Myocyte (in vitro differentiated cells): ENCODE results near the gene FNBP1. TPM values are rescaled to one million over a fixed set of nuclear protein-coding genes. Genes with fewer than 3 reads are reported as not detected.
A peak's percentile ranks its signal among the peaks of the same experiment; 100 is the strongest.

ENCODE experiments used
- DNase-seq: peaks from one replicate; pipeline ENCODE4 v3.0.0-alpha.2; 2012; ENCODE audit warnings: low read depth
- total RNA-seq: library from RNA; depleted of rRNA; stranded (reverse); fragments of >200 nt; gene quantifications from 2 replicates; pipeline ENCODE4 v1.2.3, GENCODE V29; 2014

FNBP1 gene
- total RNA-seq, 1 donor from 2014 or later = 25.3 TPM

DNA sequence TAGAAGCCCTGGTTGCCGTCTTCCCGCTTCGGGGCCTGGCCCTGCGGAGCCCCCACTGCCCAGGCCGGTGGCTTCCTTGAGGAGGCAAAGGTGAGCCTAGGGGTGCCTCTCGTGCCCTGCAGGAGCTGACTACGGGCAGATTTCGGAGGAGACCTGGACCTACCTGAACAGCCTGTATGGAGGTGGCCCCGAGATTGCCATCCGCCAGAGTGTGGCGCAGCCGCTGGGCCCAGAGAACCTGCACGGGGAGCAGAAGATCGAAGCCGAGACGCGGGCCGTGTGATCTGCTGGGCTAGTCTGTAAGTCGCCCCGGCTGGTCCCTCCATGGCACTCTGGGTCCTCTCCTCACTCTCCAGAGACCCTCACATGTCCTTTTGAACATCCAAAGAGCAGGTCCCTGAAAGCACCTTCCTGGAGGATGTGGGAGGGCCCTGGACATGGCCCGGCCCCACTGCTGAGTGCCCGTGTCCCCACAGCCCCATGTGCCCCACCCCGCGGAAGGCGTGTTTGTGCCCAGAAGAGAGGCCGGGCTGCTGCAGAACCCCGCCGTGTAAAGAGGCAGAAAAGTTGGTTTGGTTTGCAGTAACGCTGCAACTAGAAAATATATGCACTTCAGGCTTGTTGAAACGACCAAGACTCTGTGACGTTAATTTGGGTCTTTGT is 162.9 kb downstream of the FNBP1 start:
- no peak for DNase-seq

DNA sequence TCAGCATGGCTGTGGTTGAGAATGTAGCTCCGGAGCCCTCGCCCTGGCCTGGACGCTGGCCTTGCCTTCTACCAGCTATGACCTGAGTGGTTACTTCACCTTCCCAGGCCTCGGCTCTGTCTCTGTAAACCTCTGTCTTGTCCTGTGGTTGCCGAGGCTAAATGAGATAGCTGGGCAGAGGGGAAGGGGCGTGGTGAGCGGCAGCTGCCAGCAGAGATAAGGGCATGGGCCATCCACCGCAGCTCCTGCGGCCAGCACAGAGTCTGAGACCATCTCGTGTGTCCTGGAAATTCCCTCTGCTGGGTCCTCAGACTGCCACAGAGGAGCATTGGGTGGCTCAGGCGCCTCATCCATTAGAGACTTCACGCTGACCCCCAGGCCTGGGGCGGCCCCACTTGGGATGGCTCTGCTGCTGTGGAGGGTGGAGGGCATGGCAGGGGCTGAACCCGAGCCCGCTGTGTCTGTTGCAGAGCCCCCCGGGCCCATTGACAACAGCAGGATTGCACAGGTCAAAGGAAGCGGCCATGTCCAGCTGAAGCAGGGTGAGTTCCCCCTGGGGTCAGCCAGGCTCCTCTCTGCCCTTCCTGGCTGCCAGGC is 163.8 kb downstream of the FNBP1 start:
- DNase-seq = peak; percentile 57

DNA sequence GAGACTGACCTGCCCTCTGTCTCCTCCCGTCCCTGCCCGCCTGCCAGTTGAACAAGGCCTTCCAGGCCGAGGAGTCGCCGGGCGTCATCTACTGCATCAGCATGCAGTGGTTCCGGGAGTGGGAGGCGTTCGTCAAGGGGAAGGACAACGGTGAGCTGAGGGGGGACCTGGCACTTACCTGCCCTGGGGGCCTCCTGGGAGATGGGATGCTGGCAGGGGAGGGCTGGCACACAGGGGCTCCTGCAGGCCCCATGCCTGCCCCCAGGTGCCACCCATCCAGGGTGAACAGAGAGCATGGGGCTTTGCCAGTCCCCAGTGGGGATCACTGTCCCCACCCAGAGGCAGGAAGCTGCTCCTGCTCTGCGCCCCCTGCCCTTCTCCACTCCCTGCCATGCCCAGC is 164.7 kb downstream of the FNBP1 start:
- no peak for DNase-seq

DNA sequence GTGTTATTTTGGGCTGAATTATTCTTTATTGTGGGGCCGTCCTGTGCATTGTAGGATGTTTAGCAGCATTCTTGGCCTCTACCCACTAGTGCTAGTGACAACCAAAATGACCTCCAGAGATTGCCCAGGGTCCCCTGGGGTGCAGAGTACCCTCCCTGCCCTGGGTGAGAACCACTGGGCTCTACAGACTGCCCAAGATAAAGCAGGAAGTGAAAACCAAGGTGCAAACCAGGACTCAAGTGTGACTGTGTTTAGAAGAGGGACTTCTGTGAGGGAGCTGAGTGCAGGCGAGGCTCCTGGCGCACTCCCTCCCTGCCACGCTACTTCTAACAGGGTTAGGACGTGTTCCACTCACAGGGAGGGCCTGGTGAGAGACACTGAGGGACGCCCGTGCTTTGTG is 166.2 kb downstream of the FNBP1 start:
- DNase-seq = no peak

DNA sequence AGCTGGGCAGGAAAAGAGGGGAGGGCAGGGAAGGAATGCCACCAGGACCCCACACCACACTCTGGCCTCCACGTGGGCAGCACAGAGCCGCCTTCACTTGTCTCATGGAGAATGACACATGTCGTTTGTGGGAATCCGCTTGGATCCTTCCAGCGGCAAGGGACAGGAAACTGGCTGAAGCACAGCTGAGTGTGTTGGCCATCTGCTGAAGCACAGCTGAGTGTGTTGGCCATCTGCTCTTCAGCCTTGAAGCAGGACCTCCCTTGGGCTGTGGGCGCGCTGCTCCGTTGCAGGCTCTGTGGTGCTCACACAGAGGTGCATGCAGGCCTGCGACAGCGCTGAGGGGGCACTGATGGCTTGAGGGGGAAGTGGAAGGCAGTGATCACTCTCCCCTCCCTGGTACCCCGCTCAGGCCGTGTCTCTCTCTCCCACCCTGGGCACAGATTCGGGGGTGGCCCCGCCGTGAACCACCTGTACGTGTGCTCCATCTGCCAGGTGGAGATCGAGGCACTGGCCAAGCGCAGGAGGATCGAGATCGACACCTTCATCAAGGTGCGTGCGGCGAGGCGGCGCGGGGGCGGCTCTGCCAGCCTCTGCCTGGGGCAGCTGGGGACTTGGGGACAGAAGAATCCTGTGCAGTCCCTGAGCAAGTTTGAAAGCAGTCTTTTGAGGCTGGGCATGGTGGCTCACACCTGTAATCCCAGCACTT is 167.1 kb downstream of the FNBP1 start:
- DNase-seq = peak; percentile 91

DNA sequence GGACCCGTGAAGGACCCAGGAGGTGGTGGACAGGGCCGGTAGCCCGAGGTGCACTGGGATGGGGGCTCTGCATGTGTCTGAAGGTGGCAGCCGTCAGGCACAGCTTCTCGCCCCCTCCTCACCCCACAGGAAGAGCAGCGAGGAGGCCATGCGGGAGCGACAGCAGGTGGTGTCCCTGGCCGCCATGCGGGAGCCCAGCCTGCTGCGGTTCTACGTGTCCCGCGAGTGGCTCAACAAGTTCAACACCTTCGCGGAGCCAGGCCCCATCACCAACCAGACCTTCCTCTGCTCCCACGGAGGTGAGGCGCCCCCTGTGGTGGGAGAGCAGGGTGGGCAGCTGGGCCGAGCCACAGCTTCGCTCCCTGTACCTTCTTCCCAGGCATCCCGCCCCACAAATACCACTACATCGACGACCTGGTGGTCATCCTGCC is 167.8 kb downstream of the FNBP1 start:
- DNase-seq = no peak

DNA sequence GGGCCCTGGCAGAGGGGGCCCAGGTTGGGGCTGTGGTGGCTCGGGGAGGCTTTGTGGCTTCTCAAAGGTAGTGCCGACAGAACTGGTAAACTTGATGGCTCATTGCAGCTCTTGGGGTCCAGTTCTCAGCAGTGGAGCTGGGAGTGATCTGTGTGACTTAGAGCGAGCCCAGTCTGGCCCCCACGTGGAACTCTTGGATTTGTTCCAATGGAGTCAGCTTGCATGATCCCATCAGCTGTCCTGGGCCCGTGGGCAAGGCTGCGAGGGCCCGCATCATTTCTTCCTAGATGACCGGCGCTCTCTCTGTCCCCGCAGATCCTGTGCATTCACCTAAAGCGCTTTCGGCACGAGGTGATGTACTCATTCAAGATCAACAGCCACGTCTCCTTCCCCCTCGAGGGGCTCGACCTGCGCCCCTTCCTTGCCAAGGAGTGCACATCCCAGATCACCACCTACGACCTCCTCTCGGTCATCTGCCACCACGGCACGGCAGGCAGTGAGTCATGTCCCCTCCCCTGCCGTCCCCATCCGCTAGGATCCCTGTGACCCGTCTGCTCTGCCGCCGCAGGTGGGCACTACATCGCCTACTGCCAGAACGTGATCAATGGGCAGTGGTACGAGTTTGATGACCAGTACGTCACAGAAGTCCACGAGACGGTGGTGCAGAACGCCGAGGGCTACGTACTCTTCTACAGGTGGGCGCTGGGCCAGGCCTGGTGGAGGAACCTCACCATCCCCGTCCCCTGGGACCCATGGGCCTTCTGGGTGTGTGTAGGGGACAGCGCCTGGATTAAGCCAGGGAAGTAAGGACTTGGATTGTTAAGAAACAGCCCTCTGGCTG is 168.5 kb downstream of the FNBP1 start:
- no peak for DNase-seq

DNA sequence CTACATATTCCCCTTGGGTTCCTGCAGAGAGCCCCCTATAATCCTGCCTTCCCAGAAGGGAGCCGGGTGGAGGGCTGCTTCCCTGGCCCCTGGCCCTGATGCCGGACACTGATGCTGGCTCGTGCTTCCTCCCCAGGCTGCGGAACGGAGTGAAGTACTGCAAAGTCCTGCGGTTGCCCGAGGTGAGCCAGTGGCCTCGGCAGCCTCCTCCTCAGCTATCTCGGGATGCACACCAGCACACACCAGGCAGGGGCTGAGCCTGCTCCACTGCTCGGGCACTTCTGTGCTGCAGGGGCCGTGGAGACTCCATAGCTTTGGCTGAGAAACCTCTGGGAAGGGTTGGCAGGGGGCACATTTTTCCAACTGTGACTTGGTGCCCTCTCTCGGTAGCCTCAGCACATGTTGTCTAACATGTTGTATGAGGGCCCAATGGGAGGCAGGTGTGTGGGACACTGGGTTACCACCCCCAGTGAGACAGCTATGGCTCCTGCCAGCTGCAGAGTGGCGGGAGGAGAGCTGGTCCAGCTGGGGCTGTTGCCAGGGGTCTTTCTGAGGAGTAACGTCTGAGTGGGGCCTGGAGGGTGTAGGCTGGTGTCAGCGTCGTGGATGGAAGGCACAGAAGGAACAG is 169.3 kb downstream of the FNBP1 start:
- no peak for DNase-seq

DNA sequence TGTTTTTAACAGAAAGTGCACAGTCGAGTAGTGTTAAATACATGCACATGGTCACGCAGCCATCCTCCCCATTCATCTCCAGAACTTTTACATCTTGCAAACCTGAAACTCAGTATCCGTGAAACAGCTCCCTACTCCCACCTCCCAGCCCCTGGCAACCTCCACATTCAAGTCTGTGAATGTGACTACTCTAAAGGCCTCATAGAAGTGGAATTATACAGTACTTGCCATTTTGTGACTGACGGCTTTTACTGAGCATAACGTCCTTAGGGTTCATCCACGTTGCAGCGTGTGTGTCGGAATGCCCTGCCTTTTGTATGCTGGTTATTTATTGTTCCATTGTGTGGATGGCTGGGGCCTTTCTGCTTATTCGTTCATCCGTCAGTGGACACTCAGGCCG is 171.9 kb downstream of the FNBP1 start:
- no peak for DNase-seq

DNA sequence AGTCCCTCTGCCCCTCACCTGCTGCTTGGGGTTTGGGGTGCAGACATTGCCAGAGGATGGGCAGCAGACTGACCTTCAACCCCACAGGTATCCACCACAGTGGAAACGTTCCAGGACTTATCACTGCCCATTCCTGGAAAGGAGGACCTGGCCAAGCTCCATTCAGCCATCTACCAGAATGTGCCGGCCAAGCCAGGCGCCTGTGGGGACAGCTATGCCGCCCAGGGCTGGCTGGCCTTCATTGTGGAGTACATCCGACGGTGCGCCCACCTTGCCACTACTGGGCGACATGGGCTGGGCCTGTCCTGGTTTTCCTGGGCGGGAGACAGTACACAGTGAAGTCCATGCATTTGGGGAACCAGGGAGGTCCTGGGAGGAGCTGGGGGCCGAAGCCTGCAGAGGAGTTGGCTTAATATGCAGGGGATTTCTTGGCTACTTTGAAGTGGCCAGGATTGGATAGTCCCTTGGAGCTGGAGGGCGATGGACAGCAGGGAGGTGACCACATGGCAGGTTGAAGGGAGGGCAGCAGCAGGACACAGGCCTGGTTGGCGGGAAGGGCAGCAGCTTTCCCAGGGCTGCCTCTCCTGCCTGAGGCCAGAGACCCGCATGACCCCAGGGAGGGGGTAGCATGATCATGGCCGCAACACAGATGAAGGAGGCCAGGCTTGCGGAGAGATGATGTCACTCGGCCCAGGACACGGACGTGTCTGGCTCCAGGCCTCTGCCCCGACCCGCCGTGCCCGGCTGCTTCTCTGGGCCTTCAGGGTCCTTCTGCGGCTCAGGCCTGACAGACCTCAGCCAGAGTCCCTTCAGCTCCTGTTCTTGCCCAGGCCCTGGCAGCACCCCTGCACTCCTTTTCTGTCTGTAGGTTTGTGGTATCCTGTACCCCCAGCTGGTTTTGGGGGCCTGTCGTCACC is 173.1 kb downstream of the FNBP1 start:
- DNase-seq = no peak

DNA sequence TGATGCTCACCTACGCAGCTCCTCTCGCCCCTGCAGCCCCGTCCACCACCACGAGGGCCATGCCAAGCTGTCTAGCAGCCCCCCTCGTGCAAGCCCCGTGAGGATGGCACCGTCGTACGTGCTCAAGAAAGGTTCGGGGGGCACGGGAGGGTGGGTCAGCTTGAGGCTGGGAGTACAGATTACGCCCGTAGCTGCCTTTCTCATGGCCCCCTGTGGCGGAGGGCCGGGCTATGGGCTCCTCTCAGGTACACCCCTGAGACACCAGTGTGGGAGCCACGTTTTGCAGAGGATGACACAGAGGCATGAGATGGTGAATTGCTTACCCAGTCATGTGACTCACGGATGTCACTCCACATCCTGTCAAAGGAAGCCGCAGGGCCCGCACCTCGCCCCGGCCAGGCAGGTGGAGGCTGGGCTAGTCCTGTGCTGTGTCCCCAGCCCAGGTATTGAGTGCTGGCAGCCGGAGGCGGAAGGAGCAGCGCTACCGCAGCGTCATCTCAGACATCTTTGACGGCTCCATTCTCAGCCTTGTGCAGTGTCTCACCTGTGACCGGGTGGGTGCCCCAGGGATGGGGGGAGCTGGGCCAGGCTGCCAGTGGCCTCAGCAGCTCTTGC is 174.0 kb downstream of the FNBP1 start:
- DNase-seq = no peak

DNA sequence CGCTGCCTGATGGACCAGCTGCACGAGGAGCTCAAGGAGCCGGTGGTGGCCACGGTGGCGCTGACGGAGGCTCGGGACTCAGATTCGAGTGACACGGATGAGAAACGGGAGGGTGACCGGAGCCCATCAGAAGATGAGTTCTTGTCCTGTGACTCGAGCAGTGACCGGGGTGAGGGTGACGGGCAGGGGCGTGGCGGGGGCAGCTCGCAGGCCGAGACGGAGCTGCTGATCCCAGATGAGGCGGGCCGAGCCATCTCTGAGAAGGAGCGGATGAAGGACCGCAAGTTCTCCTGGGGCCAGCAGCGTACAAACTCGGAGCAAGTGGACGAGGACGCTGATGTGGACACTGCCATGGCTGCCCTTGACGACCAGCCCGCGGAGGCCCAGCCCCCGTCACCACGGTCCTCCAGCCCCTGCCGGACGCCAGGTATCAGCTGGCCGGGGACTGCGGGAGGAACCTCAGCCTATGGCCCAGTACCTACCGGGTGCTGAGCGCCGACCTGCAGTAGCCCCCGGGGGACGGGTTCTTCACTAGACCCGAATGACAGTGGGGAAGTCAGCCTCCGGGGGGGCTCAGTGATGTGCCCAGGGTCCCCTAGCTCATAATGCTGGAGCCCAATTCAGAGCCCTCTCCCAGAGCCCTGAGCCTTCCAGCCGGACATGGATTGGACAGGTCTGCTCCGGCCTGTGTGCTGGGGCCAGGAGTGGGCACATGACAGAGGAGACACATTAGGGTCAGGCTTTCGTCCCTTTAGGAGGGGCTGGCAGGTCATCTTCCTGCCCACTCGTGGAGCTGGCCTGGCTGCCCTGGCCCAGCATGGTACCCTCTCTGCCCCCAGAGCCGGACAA is 174.7 kb downstream of the FNBP1 start:
- DNase-seq = no peak

DNA sequence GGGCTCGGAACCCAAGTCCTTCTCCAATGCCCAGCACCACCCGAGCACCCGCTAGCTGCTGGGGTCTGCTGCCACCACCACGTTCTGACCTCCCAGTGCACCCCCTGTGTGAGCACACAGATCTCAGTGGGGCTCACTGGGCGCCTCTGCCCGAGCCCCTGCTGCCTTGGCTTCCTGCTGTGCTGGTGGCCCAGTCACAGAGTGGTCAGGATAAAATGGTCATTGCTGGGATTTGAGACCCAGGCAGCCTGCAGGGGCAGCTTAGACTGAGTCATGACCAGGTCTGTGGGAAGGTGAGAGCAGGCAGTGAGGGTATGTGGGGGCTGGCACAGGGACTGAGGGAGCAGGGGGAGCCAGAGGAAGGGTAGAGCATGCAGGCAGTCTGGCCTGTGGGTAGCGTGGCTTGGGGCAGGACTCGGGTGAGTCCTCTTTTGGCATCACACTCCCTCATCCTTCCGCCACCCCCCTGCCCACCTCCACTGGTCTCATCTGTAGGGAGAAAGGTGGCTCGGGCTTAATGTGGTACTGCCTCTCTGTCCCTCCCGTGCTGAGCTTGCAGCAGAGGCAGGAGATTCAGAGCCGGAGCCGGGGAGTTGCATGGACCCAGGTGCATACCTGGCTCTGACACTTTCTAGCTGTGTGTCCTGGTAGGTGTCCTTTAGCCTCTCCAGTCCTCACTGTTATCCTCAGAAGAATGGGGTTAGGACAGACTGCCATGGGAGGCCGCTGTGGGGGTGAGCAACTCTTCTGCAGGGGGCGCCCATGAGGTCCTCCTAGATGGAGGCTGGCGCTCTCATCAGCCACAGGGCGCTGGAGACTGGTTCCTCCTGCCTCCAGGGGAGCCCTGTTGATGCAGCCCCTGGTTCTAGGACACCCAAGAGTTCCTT is 175.6 kb downstream of the FNBP1 start:
- DNase-seq = no peak

DNA sequence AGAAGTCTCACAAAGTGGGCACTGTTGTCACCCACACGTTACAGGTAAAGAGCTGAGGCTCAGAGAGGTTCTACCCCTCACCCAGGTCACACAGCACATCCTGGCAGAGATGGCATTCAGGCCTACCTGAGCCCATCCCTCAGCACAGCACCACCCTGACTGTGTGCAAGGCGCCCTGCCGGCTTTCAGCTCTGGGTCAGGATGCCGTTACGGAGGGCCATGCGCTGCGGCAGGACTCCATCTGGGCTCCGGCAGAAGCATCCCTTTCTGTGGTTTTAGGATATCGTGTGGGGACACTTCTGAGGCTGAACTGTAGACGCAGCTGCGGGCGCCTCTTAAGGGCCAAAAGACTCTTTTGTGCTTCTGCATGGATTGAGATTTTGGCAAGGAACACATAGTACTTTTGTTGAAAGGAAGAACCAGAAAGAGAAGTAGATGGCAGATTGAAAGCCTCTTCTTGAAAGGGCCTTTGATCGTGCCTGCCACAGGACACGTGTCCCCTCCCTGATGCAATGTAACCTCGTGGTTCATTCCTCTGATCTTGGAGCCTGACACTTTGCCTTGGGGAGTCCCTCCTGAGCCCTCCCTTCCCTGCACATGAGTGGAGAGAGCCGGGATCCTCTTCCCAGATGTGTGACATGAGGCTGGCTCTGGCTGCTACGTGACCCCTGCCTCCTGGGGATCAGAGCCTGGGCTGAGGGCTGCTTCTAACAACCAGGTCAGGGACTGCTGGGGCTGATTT is 176.4 kb downstream of the FNBP1 start:
- DNase-seq = no peak

DNA sequence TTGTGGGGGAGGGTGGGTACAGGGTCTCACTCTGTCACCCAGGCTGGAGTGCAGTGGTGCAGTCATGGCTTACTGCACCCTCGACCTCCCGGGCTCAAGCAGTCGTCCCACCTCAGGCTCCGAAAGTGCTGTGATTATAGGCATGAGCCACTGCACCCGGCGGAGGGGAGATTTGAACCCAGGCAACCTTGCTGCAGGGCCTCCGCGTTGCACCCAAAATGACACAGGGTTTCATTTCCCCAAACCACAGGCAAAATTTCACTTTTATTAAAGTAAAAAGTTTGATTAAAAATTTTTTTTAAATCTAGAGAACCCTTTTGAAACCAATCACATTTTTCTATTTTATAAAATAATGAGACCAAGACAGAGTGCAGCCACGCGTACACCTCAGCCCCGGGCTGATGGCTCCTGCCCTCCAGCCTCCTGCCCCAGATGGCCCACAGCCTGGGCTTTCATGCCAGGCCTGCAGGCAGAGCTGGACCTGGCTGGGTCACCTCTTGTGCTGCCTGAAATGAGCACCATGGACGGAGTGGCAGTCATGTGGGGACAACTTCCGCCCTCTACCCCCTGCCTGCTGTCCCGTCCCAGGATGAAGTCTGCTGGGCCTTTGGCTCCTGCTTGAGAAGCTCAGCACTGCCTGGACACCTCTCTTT is 177.2 kb downstream of the FNBP1 start:
- DNase-seq = no peak

DNA sequence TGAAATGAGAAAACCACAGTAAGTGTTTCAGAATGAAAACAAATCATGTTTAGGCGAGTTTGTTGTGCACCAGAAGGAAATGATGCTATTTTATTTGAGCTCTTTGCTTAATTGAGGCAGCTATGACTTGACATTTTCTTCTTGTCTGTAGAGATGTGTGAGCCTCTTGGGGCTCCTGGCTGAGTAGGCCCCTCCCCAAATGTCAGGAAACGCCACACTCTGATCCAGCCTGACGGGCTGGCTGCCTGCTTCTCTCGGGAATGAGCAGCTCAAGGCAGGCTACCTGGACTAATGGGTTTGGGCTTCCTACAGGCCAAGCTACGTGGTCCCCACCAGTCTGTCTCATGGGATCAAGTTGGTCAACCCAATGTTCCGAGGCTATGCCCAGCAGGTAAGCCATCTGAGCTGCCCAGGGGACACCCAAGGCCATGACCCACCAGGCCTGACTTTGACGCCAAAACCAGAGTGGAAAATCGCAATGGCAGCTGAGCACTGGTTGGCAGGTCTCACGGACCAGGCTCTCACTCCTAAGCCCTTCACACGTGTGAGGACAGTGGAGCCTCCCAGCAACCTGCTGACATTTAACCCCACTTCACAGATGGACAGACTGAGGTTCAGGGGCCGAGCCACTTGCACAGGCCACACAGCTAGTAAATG is 177.9 kb downstream of the FNBP1 start:
- DNase-seq = no peak
